ENCODE measurements around the gene TMEM184A. TPM values are rescaled to one million over a fixed set of nuclear protein-coding genes. Genes with fewer than 3 reads are reported as not detected.

Gene TMEM184A
- total RNA-seq, 1 donor from 2014 or later, result not detected

- H3K36me3 Mint-ChIP-seq (ENCODE audit: low read depth), result peaks cover 3% of the 10 kb centered on the region
- no peak for DNase-seq (ENCODE audit: low read depth, low spot score)
Observed at GRCh38 chr7:1569016-1569415, 13.0 kb upstream of the TMEM184A start.

GRCh38 chr7:1567896-1568510 is 12.0 kb upstream of the TMEM184A start:
- H3K9me3 Mint-ChIP-seq, result no peaks in the 10 kb centered on the region
- peak overlapping the region; percentile 84 for H3K4me3 Mint-ChIP-seq
- peaks cover under 1% of the 10 kb centered on the region for H3K36me3 Mint-ChIP-seq (ENCODE audit: low read depth)
- no peaks in the 10 kb centered on the region for H3K27me3 Mint-ChIP-seq (ENCODE audit: low read depth)
- H3K4me1 Mint-ChIP-seq, result peaks cover 30% of the 10 kb centered on the region
- no peak overlapping the region for H3K27ac Mint-ChIP-seq (ENCODE audit: unreplicated experiment)
- DNase-seq (ENCODE audit: low read depth, low spot score), result no peak
- TF ChIP-seq, protein P1, sequence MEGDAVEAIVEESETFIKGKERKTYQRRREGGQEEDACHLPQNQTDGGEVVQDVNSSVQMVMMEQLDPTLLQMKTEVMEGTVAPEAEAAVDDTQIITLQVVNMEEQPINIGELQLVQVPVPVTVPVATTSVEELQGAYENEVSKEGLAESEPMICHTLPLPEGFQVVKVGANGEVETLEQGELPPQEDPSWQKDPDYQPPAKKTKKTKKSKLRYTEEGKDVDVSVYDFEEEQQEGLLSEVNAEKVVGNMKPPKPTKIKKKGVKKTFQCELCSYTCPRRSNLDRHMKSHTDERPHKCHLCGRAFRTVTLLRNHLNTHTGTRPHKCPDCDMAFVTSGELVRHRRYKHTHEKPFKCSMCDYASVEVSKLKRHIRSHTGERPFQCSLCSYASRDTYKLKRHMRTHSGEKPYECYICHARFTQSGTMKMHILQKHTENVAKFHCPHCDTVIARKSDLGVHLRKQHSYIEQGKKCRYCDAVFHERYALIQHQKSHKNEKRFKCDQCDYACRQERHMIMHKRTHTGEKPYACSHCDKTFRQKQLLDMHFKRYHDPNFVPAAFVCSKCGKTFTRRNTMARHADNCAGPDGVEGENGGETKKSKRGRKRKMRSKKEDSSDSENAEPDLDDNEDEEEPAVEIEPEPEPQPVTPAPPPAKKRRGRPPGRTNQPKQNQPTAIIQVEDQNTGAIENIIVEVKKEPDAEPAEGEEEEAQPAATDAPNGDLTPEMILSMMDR (conservative IDR thresholded peaks at IDR 0.05), result no peak

More at GRCh38 chr7:1569016-1569415, 13.0 kb upstream of the TMEM184A start:
- TF ChIP-seq, protein P1 (conservative IDR thresholded peaks at IDR 0.05), result no peak
- no peaks in the 10 kb centered on the region for H3K9me3 Mint-ChIP-seq
- peak overlapping the region; percentile 84 for H3K27ac Mint-ChIP-seq (ENCODE audit: unreplicated experiment)
- peak overlapping the region; percentile 84 for H3K4me3 Mint-ChIP-seq
- no peaks in the 10 kb centered on the region for H3K27me3 Mint-ChIP-seq (ENCODE audit: low read depth)
- peaks cover 30% of the 10 kb centered on the region for H3K4me1 Mint-ChIP-seq

GRCh38 chr7:1567049-1567771 is 11.2 kb upstream of the TMEM184A start:
- Mint-ChIP-seq H3K4me3 (peak overlapping the region; percentile 78), H3K27me3 (ENCODE audit: low read depth) (no peaks in the 10 kb centered on the region), H3K27ac (ENCODE audit: unreplicated experiment) (peak overlapping the region; percentile 81), H3K36me3 (ENCODE audit: low read depth) (no peaks in the 10 kb centered on the region), H3K9me3 (no peaks in the 10 kb centered on the region), H3K4me1 (peaks cover 30% of the 10 kb centered on the region)
- TF ChIP-seq, protein P1 (conservative IDR thresholded peaks at IDR 0.05), result no peak
- DNase-seq (ENCODE audit: low read depth, low spot score), result no peak

GRCh38 chr7:1566687-1567048 is 10.7 kb upstream of the TMEM184A start:
- DNase-seq (ENCODE audit: low read depth, low spot score), result no peak
- Mint-ChIP-seq H3K4me1 (peaks cover 30% of the 10 kb centered on the region), H3K4me3 (peak overlapping the region; percentile 78), H3K27ac (ENCODE audit: unreplicated experiment) (peak overlapping the region; percentile 81), H3K36me3 (ENCODE audit: low read depth) (no peaks in the 10 kb centered on the region), H3K9me3 (no peaks in the 10 kb centered on the region), H3K27me3 (ENCODE audit: low read depth) (no peaks in the 10 kb centered on the region)
- TF ChIP-seq, protein P1 (conservative IDR thresholded peaks at IDR 0.05), result no peak

- DNase-seq (ENCODE audit: low read depth, low spot score), result no peak
- Mint-ChIP-seq H3K9me3 (no peaks in the 10 kb centered on the region), H3K4me1 (peaks cover 24% of the 10 kb centered on the region), H3K4me3 (peak overlapping the region; percentile 44), H3K27ac (ENCODE audit: unreplicated experiment) (peak overlapping the region; percentile 27), H3K27me3 (ENCODE audit: low read depth) (no peaks in the 10 kb centered on the region), H3K36me3 (ENCODE audit: low read depth) (no peaks in the 10 kb centered on the region)
- TF ChIP-seq, protein P1 (conservative IDR thresholded peaks at IDR 0.05), result no peak
Observed at GRCh38 chr7:1564603-1565022, 8.6 kb upstream of the TMEM184A start.

Data from neural crest cell (in vitro differentiated cells).